Immature natural killer cell (primary cell): ENCODE data around the gene TGFB2. TPM values are rescaled to one million over a fixed set of nuclear protein-coding genes. Genes with fewer than 3 reads are reported as not detected.

Source experiments
- DNase-seq, 3 donors: peaks; one replicate each; pipeline ENCODE4 v3.0.0; 2022; ENCODE audit warnings: mixed read lengths in 1 of 3
- H3K27ac Mint-ChIP-seq, 6 donors: one replicate each; pipeline ENCODE4 v1.8.0; 2020; ENCODE audit warnings: mixed read lengths in 6 of 6, mild to moderate bottlenecking in 5 of 6, inconsistent platforms in 4 of 6, moderate library complexity in 3 of 6
- H3K27me3 Mint-ChIP-seq, 3 donors: one replicate each; pipeline ENCODE4 v1.8.0; 2020 to 2021; ENCODE audit warnings: low read depth in 3 of 3, mild to moderate bottlenecking in 3 of 3, mixed read lengths in 3 of 3, moderate library complexity in 3 of 3, inconsistent platforms in 1 of 3
- H3K36me3 Mint-ChIP-seq, 3 donors: one replicate each; pipeline ENCODE4 v1.8.0; 2020; ENCODE audit warnings: mixed read lengths in 3 of 3, inconsistent platforms in 2 of 3, mild to moderate bottlenecking in 2 of 3
- H3K4me1 Mint-ChIP-seq, 2 donors: one replicate each; pipeline ENCODE4 v1.8.0; 2020; ENCODE audit warnings: inconsistent platforms in 2 of 2, mild to moderate bottlenecking in 2 of 2, mixed read lengths in 2 of 2, moderate library complexity in 1 of 2
- H3K4me3 Mint-ChIP-seq, 5 donors: one replicate each; pipeline ENCODE4 v1.8.0; 2020; ENCODE audit warnings: mild to moderate bottlenecking in 5 of 5, mixed read lengths in 5 of 5, inconsistent platforms in 3 of 5, moderate library complexity in 3 of 5
- H3K9me3 Mint-ChIP-seq, 6 donors: one replicate each; pipeline ENCODE4 v1.8.0; 2020; ENCODE audit warnings: mild to moderate bottlenecking in 6 of 6, mixed read lengths in 6 of 6, inconsistent platforms in 4 of 6, moderate library complexity in 3 of 6
- polyA plus RNA-seq, 3 donors: library from polyadenylated mRNA; unstranded; fragments of 300-500 nt; fragmentation: Illumina TruSeq; gene quantifications; one replicate each; pipeline ENCODE4 v1.2.3, GENCODE V29; 2021

TGFB2 gene
- polyA plus RNA-seq, result under 1 TPM in 1 of 3 donors, not detected in 2; 0.07 TPM

- Mint-ChIP-seq H3K4me1 (peaks cover 14 to 19% of the 10 kb centered on the region in 2 donors), H3K4me3 (peak within 1 kb of the TSS in 2 of 5 donors; percentile 76 to 82), H3K27me3 (peaks cover 12 to 15% (median 14%) of the 10 kb centered on the region in 3 donors), H3K27ac (peak within 1 kb of the TSS in 1 of 6 donors; percentile 39), H3K36me3 (peaks cover 13 to 22% (median 15%) of the 10 kb centered on the region in 3 donors), H3K9me3 (no peaks in the 10 kb centered on the region)
- no peak for DNase-seq
Observed at GRCh38 chr1:218344814-218345672, at the start of gene TGFB2. Gene TGFB2 (plus strand): TSS chr1:218345336. CDS start chr1:218346702, 1,366 bp downstream.

- no peak overlapping the region for H3K4me3 Mint-ChIP-seq
- no peaks in the 10 kb centered on the region for H3K36me3 Mint-ChIP-seq
- H3K9me3 Mint-ChIP-seq, result no peaks in the 10 kb centered on the region
- H3K4me1 Mint-ChIP-seq, result no peaks in the 10 kb centered on the region
- H3K27ac Mint-ChIP-seq, result no peak overlapping the region
- no peak for DNase-seq
- no peaks in the 10 kb centered on the region for H3K27me3 Mint-ChIP-seq
Observed at GRCh38 chr1:218296162-218296561, 49.0 kb upstream of the TGFB2 start.

- H3K4me3 Mint-ChIP-seq, result no peak overlapping the region
- H3K36me3 Mint-ChIP-seq, result peaks cover 0 to 7% (median 0%) of the 10 kb centered on the region in 3 donors
- H3K4me1 Mint-ChIP-seq, result peaks cover 5 to 6% of the 10 kb centered on the region in 2 donors
- H3K9me3 Mint-ChIP-seq, result no peaks in the 10 kb centered on the region
- no peak for DNase-seq
- no peak overlapping the region for H3K27ac Mint-ChIP-seq
- H3K27me3 Mint-ChIP-seq, result no peaks in the 10 kb centered on the region
Observed at GRCh38 chr1:218297461-218297860, 47.7 kb upstream of the TGFB2 start.

- Mint-ChIP-seq H3K4me1 (peaks cover 5 to 6% of the 10 kb centered on the region in 2 donors), H3K36me3 (peaks cover 0 to 9% (median 0%) of the 10 kb centered on the region in 3 donors), H3K27ac (no peak overlapping the region), H3K4me3 (no peak overlapping the region), H3K27me3 (no peaks in the 10 kb centered on the region), H3K9me3 (no peaks in the 10 kb centered on the region)
- DNase-seq, result no peak
Observed at GRCh38 chr1:218297867-218298266, 47.3 kb upstream of the TGFB2 start.

GRCh38 chr1:218298398-218298797, 46.7 kb upstream of the TGFB2 start:
- H3K36me3 Mint-ChIP-seq, result peaks cover 0 to 9% (median 0%) of the 10 kb centered on the region in 3 donors
- peaks cover 5 to 6% of the 10 kb centered on the region in 2 donors for H3K4me1 Mint-ChIP-seq
- no peak overlapping the region for H3K4me3 Mint-ChIP-seq
- H3K9me3 Mint-ChIP-seq, result no peaks in the 10 kb centered on the region
- no peak for DNase-seq
- H3K27ac Mint-ChIP-seq, result no peak overlapping the region
- H3K27me3 Mint-ChIP-seq, result no peaks in the 10 kb centered on the region

GRCh38 chr1:218299416-218299815, 45.7 kb upstream of the TGFB2 start:
- Mint-ChIP-seq H3K36me3 (peaks cover 0 to 9% (median 0%) of the 10 kb centered on the region in 3 donors), H3K4me1 (peaks cover 8 to 13% of the 10 kb centered on the region in 2 donors), H3K9me3 (no peaks in the 10 kb centered on the region), H3K27ac (no peak overlapping the region), H3K4me3 (no peak overlapping the region), H3K27me3 (no peaks in the 10 kb centered on the region)
- no peak for DNase-seq

- Mint-ChIP-seq H3K27me3 (no peaks in the 10 kb centered on the region), H3K36me3 (peaks cover 0 to 16% (median 7%) of the 10 kb centered on the region in 3 donors), H3K27ac (no peak overlapping the region), H3K4me1 (peaks cover 14 to 25% of the 10 kb centered on the region in 2 donors), H3K9me3 (no peaks in the 10 kb centered on the region), H3K4me3 (no peak overlapping the region)
- DNase-seq, result no peak
Observed at GRCh38 chr1:218301217-218301616, 43.9 kb upstream of the TGFB2 start.

GRCh38 chr1:218302155-218302554, 43.0 kb upstream of the TGFB2 start:
- no peak for DNase-seq
- Mint-ChIP-seq H3K9me3 (no peaks in the 10 kb centered on the region), H3K36me3 (peaks cover under 1 to 18% (median 7%) of the 10 kb centered on the region in 3 donors), H3K4me3 (no peak overlapping the region), H3K27ac (no peak overlapping the region), H3K27me3 (no peaks in the 10 kb centered on the region), H3K4me1 (peaks cover 14 to 25% of the 10 kb centered on the region in 2 donors)

GRCh38 chr1:218303176-218303879, 41.8 kb upstream of the TGFB2 start:
- Mint-ChIP-seq H3K9me3 (no peaks in the 10 kb centered on the region), H3K27me3 (no peaks in the 10 kb centered on the region), H3K4me1 (peaks cover 14 to 25% of the 10 kb centered on the region in 2 donors), H3K36me3 (peaks cover 8 to 25% (median 13%) of the 10 kb centered on the region in 3 donors), H3K27ac (peak overlapping the region in 1 of 6 donors; percentile 23), H3K4me3 (no peak overlapping the region)
- no peak for DNase-seq

GRCh38 chr1:218304281-218305039, 40.7 kb upstream of the TGFB2 start:
- DNase-seq, result no peak
- Mint-ChIP-seq H3K27ac (peak overlapping the region in 4 of 6 donors; percentile 60 to 86 (median 66)), H3K36me3 (peaks cover 8 to 31% (median 13%) of the 10 kb centered on the region in 3 donors), H3K4me3 (no peak overlapping the region), H3K27me3 (no peaks in the 10 kb centered on the region), H3K9me3 (no peaks in the 10 kb centered on the region), H3K4me1 (peaks cover 14 to 25% of the 10 kb centered on the region in 2 donors)

- H3K9me3 Mint-ChIP-seq, result no peaks in the 10 kb centered on the region
- no peak for DNase-seq
- H3K4me1 Mint-ChIP-seq, result peaks cover 14 to 25% of the 10 kb centered on the region in 2 donors
- no peak overlapping the region for H3K4me3 Mint-ChIP-seq
- no peak overlapping the region for H3K27ac Mint-ChIP-seq
- H3K27me3 Mint-ChIP-seq, result no peaks in the 10 kb centered on the region
- peaks cover 8 to 34% (median 19%) of the 10 kb centered on the region in 3 donors for H3K36me3 Mint-ChIP-seq
Observed at GRCh38 chr1:218305472-218306064, 39.6 kb upstream of the TGFB2 start.

GRCh38 chr1:218312509-218312908, 32.6 kb upstream of the TGFB2 start:
- Mint-ChIP-seq H3K36me3 (peaks cover 9 to 30% (median 21%) of the 10 kb centered on the region in 3 donors), H3K4me3 (no peak overlapping the region), H3K27me3 (no peaks in the 10 kb centered on the region), H3K9me3 (no peaks in the 10 kb centered on the region), H3K4me1 (no peaks in the 10 kb centered on the region), H3K27ac (no peak overlapping the region)
- no peak for DNase-seq

- H3K9me3 Mint-ChIP-seq, result no peaks in the 10 kb centered on the region
- H3K4me3 Mint-ChIP-seq, result no peak overlapping the region
- H3K36me3 Mint-ChIP-seq, result peaks cover 10 to 28% (median 25%) of the 10 kb centered on the region in 3 donors
- H3K4me1 Mint-ChIP-seq, result no peaks in the 10 kb centered on the region
- no peak for DNase-seq
- no peaks in the 10 kb centered on the region for H3K27me3 Mint-ChIP-seq
- H3K27ac Mint-ChIP-seq, result no peak overlapping the region
Observed at GRCh38 chr1:218314316-218314715, 30.8 kb upstream of the TGFB2 start.
